ENCODE measurements around the gene PLCB4. TPM values are rescaled to one million over a fixed set of nuclear protein-coding genes. Genes with fewer than 3 reads are reported as not detected.
A peak's percentile ranks its signal among the peaks of the same experiment; 100 is the strongest.

PLCB4 gene
- total and polyA plus RNA-seq, 4 donors = 17.1 to 32.5 (median 21.2) TPM

DNA sequence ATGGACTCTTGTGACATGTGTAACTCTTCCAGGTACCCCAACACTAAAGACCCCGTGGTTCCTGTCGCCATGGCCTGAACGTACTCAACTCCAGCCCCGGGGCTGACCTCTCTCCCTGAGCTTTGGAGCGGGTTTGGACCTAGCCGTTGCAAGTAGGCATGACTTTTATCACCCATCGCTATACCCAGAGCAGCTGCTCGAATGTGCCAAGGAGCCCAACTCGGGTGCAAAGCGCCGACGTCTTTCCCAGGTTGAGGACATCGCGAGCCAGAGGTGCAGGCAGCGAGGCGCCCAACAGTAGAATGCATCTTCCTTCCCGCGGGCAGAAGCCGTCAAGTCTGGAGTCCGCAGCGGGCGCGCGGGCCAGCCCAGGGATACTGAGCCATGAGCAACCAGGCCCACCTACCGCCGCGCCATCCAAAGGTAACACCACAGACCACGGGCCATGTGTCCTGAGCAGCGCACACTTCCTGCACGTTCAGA lies 439.9 kb downstream of the PLCB4 start:
- no peaks in the 10 kb centered on the region for H3K36me3 ChIP-seq (ENCODE audit: control insufficient read depth, insufficient read depth, low read length)
- peaks cover 32% of the 10 kb centered on the region for H3K4me1 ChIP-seq (ENCODE audit: control insufficient read depth, insufficient read depth, low read length)
- H3K9me3 ChIP-seq (ENCODE audit: control insufficient read depth, insufficient read depth, low read length) = no peaks in the 10 kb centered on the region
- peak in 1 of 6 donors; percentile 46 for DNase-seq (ENCODE audit: low read depth in 4 of 6, low spot score in 6 of 6)
- peaks cover 44% of the 10 kb centered on the region for H3K27me3 ChIP-seq (ENCODE audit: control insufficient read depth, insufficient read depth, low read length)
- WGBS (ENCODE audit: insufficient coverage) = 16% methylated on average over 30 of the region's 30 CpGs
- H3K4me3 ChIP-seq (ENCODE audit: low read depth, low read length) = no peak overlapping the region
- H3K27ac ChIP-seq (ENCODE audit: low read depth, low read length) = peak overlapping the region; percentile 25

DNA sequence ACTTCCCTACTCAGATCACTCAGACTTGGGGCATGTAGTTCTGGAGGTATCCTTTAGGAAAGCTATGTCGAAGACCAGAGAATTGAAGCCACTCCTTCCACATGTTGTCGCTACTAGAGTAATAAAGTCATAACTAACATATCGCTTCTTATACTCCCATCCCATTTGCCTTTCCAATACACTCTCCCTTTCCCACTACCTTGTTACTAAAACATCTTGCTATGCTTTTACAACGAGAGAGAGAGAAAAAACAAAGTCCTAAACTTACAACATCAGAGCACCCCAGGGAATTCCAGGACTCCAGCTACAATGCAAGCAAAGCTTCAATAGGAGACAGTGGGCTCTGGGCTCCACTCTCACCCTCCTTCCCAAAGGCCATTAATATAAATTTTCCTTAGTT lies 440.4 kb downstream of the PLCB4 start:
- Histone ChIP-seq H3K27me3 (ENCODE audit: control insufficient read depth, insufficient read depth, low read length) (peaks cover 46% of the 10 kb centered on the region), H3K9me3 (ENCODE audit: control insufficient read depth, insufficient read depth, low read length) (no peaks in the 10 kb centered on the region), H3K4me1 (ENCODE audit: control insufficient read depth, insufficient read depth, low read length) (peaks cover 32% of the 10 kb centered on the region), H3K4me3 (ENCODE audit: low read depth, low read length) (no peak overlapping the region), H3K36me3 (ENCODE audit: control insufficient read depth, insufficient read depth, low read length) (no peaks in the 10 kb centered on the region), H3K27ac (ENCODE audit: low read depth, low read length) (no peak overlapping the region)
- peak in 1 of 6 donors; percentile 80 for DNase-seq (ENCODE audit: low read depth in 4 of 6, low spot score in 6 of 6)
- 58% methylated on average over 3 of the region's 4 CpGs for WGBS (ENCODE audit: insufficient coverage)

DNA sequence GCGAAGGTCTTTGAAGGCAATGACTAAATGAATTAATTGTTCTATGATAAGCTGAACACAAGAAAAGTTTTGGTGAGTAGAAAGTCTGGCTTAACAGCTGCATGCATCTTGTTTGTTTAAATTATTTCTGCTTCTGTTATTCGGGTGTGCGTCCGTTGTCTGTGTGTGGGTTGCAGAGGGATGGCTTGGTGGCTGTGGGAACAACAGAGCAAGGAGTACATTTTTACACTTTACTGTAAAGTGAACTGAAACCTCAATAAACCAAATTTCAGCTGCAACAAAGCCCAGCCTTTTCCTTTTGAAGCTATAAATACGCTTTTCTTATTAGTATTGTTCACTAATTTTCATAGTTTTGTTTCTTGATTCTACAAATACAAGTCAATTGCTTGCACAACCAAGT lies 442.0 kb downstream of the PLCB4 start:
- DNase-seq (ENCODE audit: low read depth in 4 of 6, low spot score in 6 of 6) = peak in 1 of 6 donors; percentile 55
- H3K27ac ChIP-seq (ENCODE audit: low read depth, low read length) = no peak overlapping the region
- peaks cover 48% of the 10 kb centered on the region for H3K4me1 ChIP-seq (ENCODE audit: control insufficient read depth, insufficient read depth, low read length)
- H3K9me3 ChIP-seq (ENCODE audit: control insufficient read depth, insufficient read depth, low read length) = no peaks in the 10 kb centered on the region
- H3K27me3 ChIP-seq (ENCODE audit: control insufficient read depth, insufficient read depth, low read length) = peaks cover 55% of the 10 kb centered on the region
- H3K36me3 ChIP-seq (ENCODE audit: control insufficient read depth, insufficient read depth, low read length) = peaks cover 2% of the 10 kb centered on the region
- H3K4me3 ChIP-seq (ENCODE audit: low read depth, low read length) = no peak overlapping the region
- 100% methylated on average over 1 of the region's 5 CpGs for WGBS (ENCODE audit: insufficient coverage)

DNA sequence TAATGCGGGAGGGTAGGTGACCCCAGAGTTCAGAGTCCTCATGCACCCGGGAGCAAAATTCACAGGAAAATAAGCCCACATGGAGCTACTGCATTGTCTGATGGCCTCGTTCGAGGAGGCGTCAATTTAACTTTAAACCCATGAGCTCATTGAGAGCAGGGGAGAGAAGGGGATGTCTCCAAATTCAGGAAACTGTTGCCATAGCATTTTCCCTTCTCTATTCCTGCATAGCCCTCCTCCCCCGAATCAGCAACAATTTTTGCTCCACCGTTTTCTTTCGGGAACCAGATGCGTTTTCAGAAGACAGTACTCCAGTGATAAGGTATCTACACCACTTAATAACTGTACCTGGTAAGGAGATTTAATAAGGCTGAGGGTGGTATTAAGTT lies 445.2 kb downstream of the PLCB4 start:
- peaks cover 26% of the 10 kb centered on the region for H3K4me1 ChIP-seq (ENCODE audit: control insufficient read depth, insufficient read depth, low read length)
- H3K27me3 ChIP-seq (ENCODE audit: control insufficient read depth, insufficient read depth, low read length) = peaks cover 41% of the 10 kb centered on the region
- WGBS (ENCODE audit: insufficient coverage) = no CpG with 5 or more reads among the region's 9 CpGs
- H3K9me3 ChIP-seq (ENCODE audit: control insufficient read depth, insufficient read depth, low read length) = no peaks in the 10 kb centered on the region
- H3K27ac ChIP-seq (ENCODE audit: low read depth, low read length) = no peak overlapping the region
- H3K36me3 ChIP-seq (ENCODE audit: control insufficient read depth, insufficient read depth, low read length) = peaks cover 4% of the 10 kb centered on the region
- peak overlapping the region; percentile 34 for H3K4me3 ChIP-seq (ENCODE audit: low read depth, low read length)
- DNase-seq (ENCODE audit: low read depth in 4 of 6, low spot score in 6 of 6) = peak in 2 of 6 donors; percentile 43 to 74

DNA sequence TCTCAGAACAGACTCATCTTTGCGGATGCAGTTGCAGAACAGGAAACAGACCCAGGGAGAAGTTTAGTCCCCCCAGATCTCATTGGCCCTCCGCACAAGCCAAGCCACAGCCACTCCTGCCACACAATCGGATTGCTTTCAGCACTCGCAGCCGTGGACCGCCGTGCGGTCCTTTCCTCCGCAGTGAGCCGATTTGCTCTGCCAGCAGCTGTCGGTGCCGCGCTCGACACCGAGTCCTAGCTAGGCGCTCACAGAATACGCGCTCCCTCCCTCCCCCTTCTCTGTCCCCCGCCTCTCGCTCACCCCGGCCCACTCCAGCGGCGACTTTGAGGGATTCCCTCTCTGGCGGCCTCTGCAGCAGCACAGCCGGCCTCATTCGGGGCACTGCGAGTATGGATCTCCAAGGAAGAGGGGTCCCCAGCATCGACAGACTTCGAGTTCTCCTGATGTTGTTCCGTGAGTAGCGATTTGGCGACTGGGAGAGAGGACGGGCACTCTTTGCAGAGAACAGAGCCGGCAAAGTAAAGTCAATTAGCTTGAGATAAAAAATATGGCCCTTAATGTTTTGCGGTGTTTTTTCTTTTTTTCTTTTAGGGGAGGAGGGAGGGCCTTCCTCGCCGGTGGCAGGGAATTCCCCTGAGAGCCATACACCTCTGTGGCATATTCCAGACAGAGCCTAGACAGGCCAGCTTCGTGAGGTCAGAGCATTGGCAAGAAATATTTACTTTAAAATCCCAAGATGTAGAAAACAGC lies 445.8 kb downstream of the PLCB4 start, which contains the start of gene LAMP5:
TSS of gene LAMP5 (plus strand) at position 130 of the 753 bp plus-strand sequence. CDS start at position 393, 263 bp downstream.
- no peaks in the 10 kb centered on the region for H3K9me3 ChIP-seq (ENCODE audit: control insufficient read depth, insufficient read depth, low read length)
- peaks cover 4% of the 10 kb centered on the region for H3K36me3 ChIP-seq (ENCODE audit: control insufficient read depth, insufficient read depth, low read length)
- H3K27ac ChIP-seq (ENCODE audit: low read depth, low read length) = peak within 1 kb of the TSS; percentile 3
- peak in 3 of 6 donors; percentile 61 to 89 (median 82) for DNase-seq (ENCODE audit: low read depth in 4 of 6, low spot score in 6 of 6)
- H3K4me3 ChIP-seq (ENCODE audit: low read depth, low read length) = peak within 1 kb of the TSS; percentile 34
- peaks cover 26% of the 10 kb centered on the region for H3K4me1 ChIP-seq (ENCODE audit: control insufficient read depth, insufficient read depth, low read length)
- H3K27me3 ChIP-seq (ENCODE audit: control insufficient read depth, insufficient read depth, low read length) = peaks cover 35% of the 10 kb centered on the region
- under 1% methylated on average over 34 of the region's 38 CpGs for WGBS (ENCODE audit: insufficient coverage)

DNA sequence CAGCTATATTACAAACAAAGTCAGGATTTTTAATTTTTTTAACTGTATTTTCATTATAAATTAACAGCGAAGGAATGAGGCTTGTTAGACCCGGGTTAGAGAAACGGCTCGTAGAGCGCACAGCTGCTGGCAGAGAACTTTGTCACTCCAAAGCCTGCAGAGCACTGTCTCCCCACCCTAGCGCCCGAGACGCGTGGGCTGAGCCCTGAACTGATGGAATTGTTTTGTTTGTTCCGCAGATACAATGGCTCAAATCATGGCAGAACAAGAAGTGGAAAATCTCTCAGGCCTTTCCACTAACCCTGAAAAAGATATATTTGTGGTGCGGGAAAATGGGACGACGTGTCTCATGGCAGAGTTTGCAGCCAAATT lies 446.3 kb downstream of the PLCB4 start:
- peak overlapping the region; percentile 3 for H3K27ac ChIP-seq (ENCODE audit: low read depth, low read length)
- H3K9me3 ChIP-seq (ENCODE audit: control insufficient read depth, insufficient read depth, low read length) = no peaks in the 10 kb centered on the region
- H3K4me3 ChIP-seq (ENCODE audit: low read depth, low read length) = peak overlapping the region; percentile 34
- peaks cover 4% of the 10 kb centered on the region for H3K36me3 ChIP-seq (ENCODE audit: control insufficient read depth, insufficient read depth, low read length)
- peaks cover 35% of the 10 kb centered on the region for H3K27me3 ChIP-seq (ENCODE audit: control insufficient read depth, insufficient read depth, low read length)
- peak in 2 of 6 donors; percentile 47 to 76 for DNase-seq (ENCODE audit: low read depth in 4 of 6, low spot score in 6 of 6)
- WGBS (ENCODE audit: insufficient coverage) = no CpG with 5 or more reads among the region's 13 CpGs
- H3K4me1 ChIP-seq (ENCODE audit: control insufficient read depth, insufficient read depth, low read length) = peaks cover 26% of the 10 kb centered on the region

DNA sequence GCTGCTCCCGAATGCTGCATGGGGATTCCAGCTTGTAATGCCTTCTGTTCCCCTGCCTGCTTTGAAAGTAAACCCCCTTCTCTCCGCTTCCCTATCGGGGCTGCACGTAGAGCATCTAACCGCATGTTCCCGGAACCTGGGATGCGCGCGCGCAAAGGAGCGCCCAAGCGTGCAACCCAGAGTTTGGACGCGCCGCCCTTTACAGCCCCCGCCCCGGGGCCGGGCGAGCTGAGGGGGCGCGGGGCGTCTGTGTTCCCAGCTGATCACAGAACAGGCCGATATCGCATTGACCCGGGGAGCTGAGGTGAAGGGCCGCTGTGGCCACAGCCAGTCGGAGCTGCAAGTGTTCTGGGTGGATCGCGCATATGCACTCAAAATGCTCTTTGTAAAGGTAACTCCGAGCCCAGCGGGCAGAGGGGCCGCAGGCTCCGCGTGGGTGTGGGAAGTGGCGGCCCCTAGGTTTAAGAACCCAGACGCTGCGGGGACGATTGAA lies 446.9 kb downstream of the PLCB4 start:
- Histone ChIP-seq H3K27ac (ENCODE audit: low read depth, low read length) (peak overlapping the region; percentile 62), H3K36me3 (ENCODE audit: control insufficient read depth, insufficient read depth, low read length) (peaks cover 4% of the 10 kb centered on the region), H3K4me3 (ENCODE audit: low read depth, low read length) (peak overlapping the region; percentile 34), H3K27me3 (ENCODE audit: control insufficient read depth, insufficient read depth, low read length) (peaks cover 35% of the 10 kb centered on the region), H3K9me3 (ENCODE audit: control insufficient read depth, insufficient read depth, low read length) (no peaks in the 10 kb centered on the region), H3K4me1 (ENCODE audit: control insufficient read depth, insufficient read depth, low read length) (peaks cover 26% of the 10 kb centered on the region)
- DNase-seq (ENCODE audit: low read depth in 4 of 6, low spot score in 6 of 6) = peak in 3 of 6 donors; percentile 33 to 90 (median 76)
- WGBS (ENCODE audit: insufficient coverage) = under 1% methylated on average over 38 of the region's 38 CpGs

DNA sequence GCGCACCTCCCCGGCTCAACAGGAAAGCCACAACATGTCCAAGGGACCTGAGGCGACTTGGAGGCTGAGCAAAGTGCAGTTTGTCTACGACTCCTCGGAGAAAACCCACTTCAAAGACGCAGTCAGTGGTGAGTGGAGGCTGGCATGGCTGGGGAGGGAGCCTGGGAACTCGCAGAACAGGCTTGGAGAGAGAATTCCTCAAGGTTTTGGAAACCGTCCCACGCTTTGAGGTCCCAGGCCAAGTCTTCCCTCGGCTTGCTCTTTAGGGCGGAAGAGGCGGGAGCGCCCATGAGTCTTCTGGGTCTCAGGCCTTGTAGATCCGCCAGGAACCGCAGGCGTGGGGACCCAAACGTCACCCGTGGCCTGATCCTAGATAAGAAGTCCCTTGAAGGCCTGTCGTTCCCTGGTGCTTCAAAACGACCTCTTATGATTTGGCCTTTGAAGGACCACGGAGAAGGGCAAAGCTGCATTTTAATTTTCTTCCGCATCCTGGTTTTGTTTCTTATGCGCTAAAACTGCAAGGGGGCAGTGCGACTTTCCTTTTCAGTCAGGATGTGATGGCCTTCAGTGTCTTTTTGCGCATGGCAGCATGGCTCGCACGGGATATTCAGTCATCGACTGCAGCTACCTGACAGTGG lies 447.5 kb downstream of the PLCB4 start:
- Histone ChIP-seq H3K27me3 (ENCODE audit: control insufficient read depth, insufficient read depth, low read length) (peaks cover 35% of the 10 kb centered on the region), H3K36me3 (ENCODE audit: control insufficient read depth, insufficient read depth, low read length) (peaks cover 4% of the 10 kb centered on the region), H3K4me1 (ENCODE audit: control insufficient read depth, insufficient read depth, low read length) (peaks cover 26% of the 10 kb centered on the region), H3K4me3 (ENCODE audit: low read depth, low read length) (peak overlapping the region; percentile 34), H3K9me3 (ENCODE audit: control insufficient read depth, insufficient read depth, low read length) (no peaks in the 10 kb centered on the region), H3K27ac (ENCODE audit: low read depth, low read length) (peak overlapping the region; percentile 62)
- DNase-seq (ENCODE audit: low read depth in 4 of 6, low spot score in 6 of 6) = peak in 3 of 6 donors; percentile 47 to 94 (median 73)
- 11% methylated on average over 28 of the region's 28 CpGs for WGBS (ENCODE audit: insufficient coverage)

DNA sequence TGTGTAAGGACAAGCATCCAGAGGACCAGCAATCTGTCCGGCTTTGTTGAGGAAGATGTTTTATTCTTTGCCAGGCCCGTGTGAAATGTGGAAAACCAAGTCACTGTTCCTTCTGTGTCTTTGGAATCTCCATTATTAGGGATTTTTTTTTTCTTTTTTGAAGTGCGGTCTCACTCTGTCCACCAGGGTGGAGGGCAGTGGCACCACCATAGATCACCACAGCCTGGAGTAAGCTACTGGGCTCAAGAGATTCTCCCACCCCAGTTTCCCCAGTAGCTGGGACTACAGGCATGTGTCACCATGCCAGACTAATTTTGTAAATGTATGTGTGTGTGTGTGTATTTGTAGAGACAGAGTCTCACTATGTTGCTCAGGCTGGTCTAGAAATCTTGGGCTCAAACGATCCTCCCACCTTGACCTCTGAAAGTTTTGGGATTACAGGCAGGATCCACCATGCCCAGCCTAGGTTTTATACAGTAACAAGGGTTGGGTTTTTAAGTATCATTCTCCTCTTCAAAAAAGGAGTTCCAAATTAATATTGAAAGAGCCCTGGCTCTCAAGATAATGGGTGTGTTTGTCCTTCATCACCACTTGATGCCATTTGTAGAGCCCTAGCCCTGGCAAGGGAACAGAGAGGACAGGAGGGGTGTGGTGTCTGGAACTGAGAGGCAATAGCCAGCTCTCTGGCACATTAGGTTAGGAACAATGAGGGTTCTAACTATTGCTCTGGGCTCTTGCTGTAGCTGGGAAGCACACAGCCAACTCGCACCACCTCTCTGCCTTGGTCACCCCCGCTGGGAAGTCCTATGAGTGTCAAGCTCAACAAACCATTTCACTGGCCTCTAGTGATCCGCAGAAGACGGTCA lies 448.6 kb downstream of the PLCB4 start:
- Histone ChIP-seq H3K9me3 (ENCODE audit: control insufficient read depth, insufficient read depth, low read length) (no peaks in the 10 kb centered on the region), H3K27me3 (ENCODE audit: control insufficient read depth, insufficient read depth, low read length) (peaks cover 35% of the 10 kb centered on the region), H3K36me3 (ENCODE audit: control insufficient read depth, insufficient read depth, low read length) (peaks cover 4% of the 10 kb centered on the region), H3K27ac (ENCODE audit: low read depth, low read length) (no peak overlapping the region), H3K4me1 (ENCODE audit: control insufficient read depth, insufficient read depth, low read length) (peaks cover 26% of the 10 kb centered on the region), H3K4me3 (ENCODE audit: low read depth, low read length) (no peak overlapping the region)
- 44% methylated on average over 3 of the region's 8 CpGs for WGBS (ENCODE audit: insufficient coverage)
- DNase-seq (ENCODE audit: low read depth in 4 of 6, low spot score in 6 of 6) = peak in 1 of 6 donors; percentile 63

All from spinal cord (tissue), 10 donors.